GM13976 (cell line): ENCODE results near the gene ADD2.
"Not testable (repeated sequence)": the region's sequence is repeated elsewhere in the genome, so short reads cannot be mapped to it uniquely, and the experiment has no call there.

Source experiments
- DNase-seq: peaks from one replicate; pipeline ENCODE4 v3.0.0; 2012; ENCODE audit warnings: low spot score
- CTCF ChIP-seq: IDR thresholded peaks from 2 replicates; pipeline ENCODE4 v1.5.1; 2012; ENCODE audit warnings: borderline replicate concordance, mild to moderate bottlenecking; ENCODE audit not compliant: insufficient read depth; ENCODE audit errors: extremely low read depth, missing control alignments, control extremely low read depth
- in situ Hi-C: fragments of 300-500 bp; cut with MboI; formaldehyde crosslinking; loops from one replicate; pipeline ENCODE4 v1.12.0; 2022; ENCODE audit warnings: low sequenced_read_pairs, mixed read lengths, inconsistent platforms; ENCODE audit not compliant: unreplicated experiment

The ADD2 gene

DNA sequence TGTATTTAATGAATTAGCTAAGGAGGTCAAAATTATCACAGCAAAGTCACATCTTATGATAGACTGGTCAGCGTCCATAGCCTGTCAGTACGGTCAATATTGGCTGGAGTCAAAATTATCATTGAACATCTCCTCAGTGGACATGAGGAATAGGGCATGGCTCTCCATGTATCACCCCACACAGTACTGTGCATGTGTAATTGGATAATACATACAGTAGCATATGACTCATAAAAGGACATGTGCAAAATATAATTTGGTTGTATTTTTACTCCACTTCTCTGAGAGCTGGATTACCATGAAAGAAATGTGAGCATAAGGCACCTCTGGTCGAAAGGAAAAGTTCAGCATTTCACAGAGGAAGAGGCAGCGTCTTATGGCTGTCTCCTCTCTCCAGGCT lies 24.9 kb downstream of the ADD2 start:
- TF ChIP-seq CTCF, result no peak
- DNase-seq, result no peak
- in situ Hi-C loops, result no loop called here

GRCh38 chr2:70739492-70739891 lies 28.5 kb downstream of the ADD2 start:
- in situ Hi-C loops, DNase-seq: not testable (repeated sequence)

- DNase-seq, result no peak
- TF ChIP-seq CTCF, result no peak
- in situ Hi-C loops, result no loop called here
Observed at GRCh38 chr2:70738159-70738558, 29.8 kb downstream of the ADD2 start.

DNA sequence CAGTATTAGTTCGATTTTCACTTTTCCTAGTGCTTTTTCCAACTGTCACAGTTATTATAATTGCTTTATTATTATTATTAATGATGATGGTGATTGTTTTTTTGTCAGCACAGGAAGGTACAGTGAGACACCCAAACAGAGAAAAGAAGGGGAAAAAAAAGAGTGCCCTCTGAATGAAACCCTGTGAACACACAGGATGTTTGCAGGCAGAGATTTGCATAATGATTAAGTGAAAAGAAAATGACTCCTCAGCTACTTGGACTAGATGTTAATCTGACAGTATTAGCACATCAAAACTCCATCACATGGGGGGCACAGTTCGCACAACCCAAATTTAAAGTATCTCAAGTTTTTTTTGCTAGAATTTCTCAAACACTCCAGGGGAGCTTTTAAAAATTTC lies 32.9 kb downstream of the ADD2 start:
- no peak for TF ChIP-seq CTCF
- DNase-seq, result no peak
- in situ Hi-C loops, result no loop called here

DNA sequence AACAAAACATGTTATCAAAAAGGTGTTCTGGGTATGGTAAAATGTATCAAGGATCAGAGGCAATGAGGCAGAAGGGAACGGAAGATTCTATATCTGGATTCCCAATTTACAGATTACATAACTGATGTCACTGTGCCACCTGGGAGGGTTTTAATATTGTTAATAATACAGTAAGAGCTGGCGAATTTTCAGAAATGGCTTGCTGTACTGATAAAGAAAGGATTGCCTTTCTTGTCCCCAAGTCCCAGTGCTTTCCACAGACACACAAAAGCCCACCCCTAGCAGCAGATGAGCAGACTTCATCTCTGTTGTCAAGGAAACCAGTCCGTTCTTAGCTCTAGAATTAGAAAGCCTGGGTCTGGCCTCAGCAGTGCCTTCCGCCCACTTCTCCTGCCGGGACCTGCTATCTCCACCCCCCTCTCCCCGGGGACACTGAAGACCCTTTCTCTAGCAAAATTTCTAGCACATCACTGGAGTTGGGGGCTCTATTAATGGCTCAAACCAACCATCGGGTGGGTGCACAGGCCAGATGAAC lies 34.3 kb downstream of the ADD2 start:
- in situ Hi-C loops, result no loop called here
- no peak for DNase-seq
- no peak for TF ChIP-seq CTCF

GRCh38 chr2:70732766-70733645 lies 35.0 kb downstream of the ADD2 start:
- TF ChIP-seq CTCF, result no peak
- in situ Hi-C loops, result no loop called here
- no peak for DNase-seq

DNA sequence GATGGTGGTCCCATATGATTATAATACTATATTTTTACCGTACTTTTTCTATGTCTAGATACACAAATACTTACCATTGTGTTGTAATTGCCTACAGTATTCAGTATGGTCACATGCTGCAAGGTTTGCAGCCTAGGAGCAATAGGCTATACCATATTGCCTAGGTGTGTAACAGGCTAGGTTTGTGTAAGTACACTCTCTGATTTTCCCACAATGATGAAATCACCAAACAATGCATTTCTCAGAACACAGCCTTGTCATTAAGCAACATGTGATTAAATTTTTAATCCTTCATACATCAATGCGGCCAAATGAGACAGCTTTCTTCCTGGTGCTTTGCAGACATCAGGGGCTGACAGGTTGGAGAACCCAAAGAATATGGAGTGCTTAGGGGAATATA lies 37.3 kb downstream of the ADD2 start:
- in situ Hi-C loops, result no loop called here
- no peak for DNase-seq
- TF ChIP-seq CTCF, result no peak
